GM19395 (cell line): ENCODE results near the gene MARVELD2.
"Not testable (repeated sequence)": the region's sequence is repeated elsewhere in the genome, so short reads cannot be mapped to it uniquely, and the experiment has no call there.

Experiments used
- ATAC-seq: cut with Tn5 transposase; IDR thresholded peaks from one replicate; pipeline ENCODE4 v1.9.1; 2021; ENCODE audit warnings: mild to moderate bottlenecking, moderate library complexity; ENCODE audit not compliant: unreplicated experiment

Gene MARVELD2

GRCh38 chr5:69449511-69449910, 34.6 kb downstream of the MARVELD2 start:
- ATAC-seq = no peak

- ATAC-seq = no peak
Observed at GRCh38 chr5:69450116-69450515, 35.2 kb downstream of the MARVELD2 start.

- not testable (repeated sequence) for ATAC-seq
Observed at GRCh38 chr5:69450527-69450926, 35.6 kb downstream of the MARVELD2 start.

- ATAC-seq = no peak
Observed at GRCh38 chr5:69451941-69452647, 37.2 kb downstream of the MARVELD2 start.

- not testable (repeated sequence) for ATAC-seq
Observed at GRCh38 chr5:69453487-69453886, 38.6 kb downstream of the MARVELD2 start.

- ATAC-seq = no peak
Observed at GRCh38 chr5:69454460-69455249, 39.7 kb downstream of the MARVELD2 start.

- not testable (repeated sequence) for ATAC-seq
Observed at GRCh38 chr5:69455428-69455988, 40.6 kb downstream of the MARVELD2 start.

GRCh38 chr5:69462170-69462569, 47.3 kb downstream of the MARVELD2 start:
- no peak for ATAC-seq

GRCh38 chr5:69466375-69466774, 51.5 kb downstream of the MARVELD2 start:
- ATAC-seq = not testable (repeated sequence)

- ATAC-seq = peak; percentile 96
Observed at GRCh38 chr5:69467442-69468225, 52.7 kb downstream of the MARVELD2 start.

- no peak for ATAC-seq
Observed at GRCh38 chr5:69468631-69469030, 53.7 kb downstream of the MARVELD2 start.

GRCh38 chr5:69471516-69471915, 56.6 kb downstream of the MARVELD2 start:
- not testable (repeated sequence) for ATAC-seq

- ATAC-seq = not testable (repeated sequence)
Observed at GRCh38 chr5:69472535-69473143, 57.7 kb downstream of the MARVELD2 start.

GRCh38 chr5:69477170-69477569, 62.3 kb downstream of the MARVELD2 start:
- ATAC-seq = no peak

- ATAC-seq = not testable (repeated sequence)
Observed at GRCh38 chr5:69478296-69478695, 63.4 kb downstream of the MARVELD2 start.

- no peak for ATAC-seq
Observed at GRCh38 chr5:69484891-69485290, 70.0 kb downstream of the MARVELD2 start.

GRCh38 chr5:69485471-69485870, 70.6 kb downstream of the MARVELD2 start:
- no peak for ATAC-seq

GRCh38 chr5:69489246-69489645, 74.3 kb downstream of the MARVELD2 start:
- no peak for ATAC-seq

GRCh38 chr5:69491027-69491426, 76.1 kb downstream of the MARVELD2 start:
- ATAC-seq = no peak

GRCh38 chr5:69491838-69492390, 77.0 kb downstream of the MARVELD2 start:
- ATAC-seq = no peak
